Middle frontal gyrus (tissue), 1 donor: ENCODE data around the gene CPSF4.
A peak's percentile ranks its signal among the peaks of the same experiment; 100 is the strongest.

Source experiments
- DNase-seq: peaks from one replicate; pipeline ENCODE4 v3.0.0-alpha.2; 2015; ENCODE audit warnings: low spot score; ENCODE audit errors: extremely low spot score

The CPSF4 gene

GRCh38 chr7:99448855-99449254, 10.1 kb downstream of the CPSF4 start:
- no peak for DNase-seq

DNA sequence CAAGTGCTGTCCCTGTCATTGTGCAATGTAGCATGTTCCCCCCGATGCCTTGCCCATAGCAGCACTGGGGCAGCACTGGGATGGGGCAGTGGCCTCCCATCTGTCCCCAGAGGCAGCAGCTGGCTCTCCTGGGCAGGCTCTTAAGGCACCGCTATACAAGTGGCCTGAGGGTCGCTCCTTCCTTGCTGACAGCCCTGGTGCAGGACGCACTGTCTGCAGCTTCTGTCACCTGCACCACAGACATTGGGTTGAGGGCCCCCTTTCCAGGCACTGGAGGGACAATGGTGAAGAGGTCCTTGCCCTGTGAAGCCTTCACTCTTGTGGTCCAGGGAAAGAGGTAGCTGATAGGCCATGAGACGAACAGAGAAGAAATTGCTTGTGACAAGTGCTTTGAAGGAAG, 10.6 kb downstream of the CPSF4 start:
- no peak for DNase-seq

DNA sequence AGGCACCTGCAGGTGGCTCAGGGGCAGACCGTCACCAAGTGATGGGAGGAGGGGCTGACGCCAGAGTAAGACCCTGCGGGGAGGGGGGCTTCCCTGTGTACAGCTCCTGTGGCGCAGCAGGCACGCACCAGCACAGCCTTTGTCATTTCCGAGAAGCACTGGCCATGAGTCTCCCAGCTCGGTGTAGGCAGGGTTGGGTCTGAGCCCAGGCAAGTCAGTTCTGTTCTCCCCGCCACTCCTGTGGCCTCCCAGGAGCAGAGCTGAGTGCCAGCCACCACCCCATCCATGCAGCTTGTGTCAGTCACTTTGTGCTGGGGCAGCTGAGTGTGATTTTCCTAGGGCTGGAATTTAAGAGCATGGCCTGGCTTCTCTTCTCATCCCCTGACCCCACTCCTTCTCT, 13.2 kb downstream of the CPSF4 start:
- no peak for DNase-seq

- no peak for DNase-seq
Observed at GRCh38 chr7:99452541-99452940, 13.8 kb downstream of the CPSF4 start.

GRCh38 chr7:99453105-99453504, 14.4 kb downstream of the CPSF4 start:
- DNase-seq, result no peak

DNA sequence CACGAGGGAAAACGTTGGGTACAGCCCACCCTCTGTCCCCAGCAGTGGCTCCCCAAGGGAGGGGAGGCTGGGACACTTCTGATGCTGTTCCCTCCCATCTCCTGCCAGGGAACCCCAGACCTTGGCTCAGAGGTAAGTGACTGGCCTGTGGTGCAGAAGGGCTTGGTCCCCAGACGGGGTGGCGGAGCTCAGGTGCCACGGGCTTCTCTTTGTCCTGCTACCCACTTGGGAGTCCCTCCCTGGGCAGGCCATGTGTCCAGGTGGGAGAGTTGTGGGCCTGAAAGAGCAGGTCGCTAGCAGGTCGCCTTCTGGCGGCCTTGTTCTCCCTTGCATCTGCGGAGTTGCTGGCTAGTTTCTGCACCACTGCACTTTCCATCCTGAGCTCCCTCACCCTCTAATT, 17.1 kb downstream of the CPSF4 start:
- DNase-seq, result no peak

DNA sequence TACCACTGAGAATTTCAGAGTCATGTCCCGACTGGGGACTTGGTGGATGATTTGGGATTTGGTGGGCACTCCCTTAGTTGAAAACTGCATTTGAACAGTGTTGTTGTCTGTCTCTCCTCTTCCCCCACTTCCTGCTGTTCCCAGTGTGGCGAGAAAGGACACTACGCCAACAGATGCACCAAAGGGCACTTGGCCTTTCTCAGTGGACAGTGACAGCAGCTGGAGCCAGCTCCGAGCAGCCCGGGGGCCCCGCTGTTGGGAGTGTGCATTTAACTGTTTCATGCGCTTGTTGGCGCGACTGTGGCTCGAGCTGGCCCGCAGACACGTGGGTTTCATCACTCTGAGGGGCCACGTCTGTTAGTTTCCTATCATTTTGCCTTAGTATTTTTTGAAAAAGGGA, 17.5 kb downstream of the CPSF4 start:
- DNase-seq, result no peak

GRCh38 chr7:99457050-99457649, 18.4 kb downstream of the CPSF4 start:
- no peak for DNase-seq

GRCh38 chr7:99457650-99458493, 19.1 kb downstream of the CPSF4 start:
- DNase-seq, result no peak

DNA sequence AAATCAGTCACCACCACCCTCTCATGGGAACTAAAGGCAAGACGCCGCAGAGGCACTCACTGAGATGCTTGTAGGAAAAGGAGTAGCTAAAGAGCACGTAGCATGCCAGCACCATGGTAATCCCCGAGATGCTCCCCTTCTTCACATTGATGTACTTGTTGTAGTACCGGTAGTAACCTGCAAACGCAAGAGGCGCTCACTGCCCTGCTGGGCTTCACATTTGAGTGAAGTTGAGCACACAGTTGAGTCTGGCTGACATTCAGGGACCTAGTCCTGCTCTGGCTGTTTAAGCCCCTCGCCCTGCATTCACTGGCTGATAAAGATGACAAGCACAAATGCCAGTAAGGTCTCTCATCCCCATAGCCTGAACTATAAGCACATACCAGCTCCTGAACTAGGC, 20.3 kb downstream of the CPSF4 start:
- DNase-seq, result no peak

GRCh38 chr7:99460651-99461050, 21.9 kb downstream of the CPSF4 start:
- DNase-seq, result no peak

GRCh38 chr7:99461221-99461620, 22.5 kb downstream of the CPSF4 start:
- DNase-seq, result no peak

GRCh38 chr7:99465421-99465768, 26.7 kb downstream of the CPSF4 start:
- DNase-seq, result no peak

DNA sequence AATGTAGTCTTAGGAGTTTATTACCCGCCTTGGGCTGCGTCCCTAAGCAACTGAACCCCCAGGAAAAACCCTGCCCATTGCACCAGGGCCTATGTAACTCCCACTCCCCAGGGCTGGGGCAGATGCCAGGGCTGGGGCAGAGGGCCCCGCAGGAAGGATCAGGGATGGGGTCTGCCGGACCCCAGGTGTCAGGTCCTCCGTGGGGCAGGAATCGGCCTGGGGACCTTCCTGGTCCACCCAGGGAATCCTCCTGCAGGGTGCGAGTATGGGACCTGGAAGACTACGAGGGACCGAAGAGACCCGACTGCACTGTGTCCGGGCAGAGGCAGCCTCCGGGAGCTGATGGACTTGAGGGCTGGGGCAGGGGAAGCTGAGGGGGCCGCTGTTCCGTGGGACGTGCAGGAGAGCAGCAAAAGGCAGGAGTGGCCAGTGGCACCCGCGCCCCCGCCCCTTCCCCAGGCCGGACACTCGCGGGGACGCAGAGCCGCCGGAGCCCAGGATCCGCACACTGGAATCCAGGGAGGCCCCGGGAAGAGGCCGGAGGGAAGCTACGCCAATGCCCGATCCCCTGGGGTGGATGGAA, 29.7 kb downstream of the CPSF4 start:
- no peak for DNase-seq

- DNase-seq, result no peak
Observed at GRCh38 chr7:99469381-99470065, 30.8 kb downstream of the CPSF4 start.

DNA sequence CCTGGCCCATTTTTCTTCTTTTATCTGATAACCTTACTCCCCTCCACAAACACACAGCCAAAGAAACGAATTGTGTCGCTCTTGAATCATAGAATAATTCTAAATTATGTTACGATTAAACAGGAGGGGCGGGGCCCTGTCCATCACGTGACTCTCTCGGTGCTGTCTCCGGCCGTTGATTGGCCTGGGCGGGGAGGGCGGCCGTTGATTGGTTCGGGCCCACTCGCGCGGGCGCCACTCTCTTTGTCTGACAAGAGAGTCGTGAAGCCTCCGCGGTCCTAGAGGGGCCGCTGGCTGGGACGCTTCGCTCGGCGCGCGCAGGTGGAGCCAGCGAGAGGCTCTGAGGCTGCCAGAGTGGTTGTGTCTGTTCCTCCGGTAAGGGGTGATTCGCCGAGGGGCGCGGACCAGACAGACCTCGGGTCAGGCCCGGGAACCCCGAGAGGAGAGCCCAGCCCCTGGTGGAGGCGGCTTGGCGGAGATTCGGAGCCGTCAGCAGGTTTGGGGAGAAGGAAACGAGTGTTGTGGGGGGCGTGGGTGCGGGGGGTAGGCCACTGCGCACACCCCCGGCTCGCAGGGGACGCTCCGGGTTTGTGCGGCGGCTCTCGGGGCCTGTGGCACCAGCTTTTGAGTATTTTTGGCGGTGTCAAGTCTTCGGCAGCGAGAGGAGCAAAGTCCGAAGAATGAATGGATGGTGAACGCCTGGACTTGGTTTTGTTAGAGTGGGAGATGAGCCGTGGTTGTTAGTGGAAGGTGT, 34.0 kb downstream of the CPSF4 start, which contains the start of gene ZNF789:
Gene ZNF789, plus strand, starts transcription at position 330 of the 754 bp plus-strand sequence. CDS start 3,567 bp downstream, outside the sequence.
- DNase-seq, result peak; percentile 97

DNA sequence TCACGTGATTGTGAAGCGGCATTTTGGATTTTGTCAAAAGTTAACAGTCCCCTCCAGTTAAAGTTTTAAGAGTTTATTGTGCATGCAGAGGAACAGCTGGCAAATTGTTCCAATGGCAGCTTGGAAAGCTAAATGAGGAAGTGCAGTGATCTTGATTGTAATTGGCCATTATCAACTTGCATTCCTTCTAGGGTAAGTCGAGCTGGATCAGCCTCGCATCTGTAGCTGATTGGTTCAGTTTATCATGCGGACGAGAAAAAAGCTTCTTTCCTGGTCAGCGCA, 34.5 kb downstream of the CPSF4 start:
- DNase-seq, result no peak

DNA sequence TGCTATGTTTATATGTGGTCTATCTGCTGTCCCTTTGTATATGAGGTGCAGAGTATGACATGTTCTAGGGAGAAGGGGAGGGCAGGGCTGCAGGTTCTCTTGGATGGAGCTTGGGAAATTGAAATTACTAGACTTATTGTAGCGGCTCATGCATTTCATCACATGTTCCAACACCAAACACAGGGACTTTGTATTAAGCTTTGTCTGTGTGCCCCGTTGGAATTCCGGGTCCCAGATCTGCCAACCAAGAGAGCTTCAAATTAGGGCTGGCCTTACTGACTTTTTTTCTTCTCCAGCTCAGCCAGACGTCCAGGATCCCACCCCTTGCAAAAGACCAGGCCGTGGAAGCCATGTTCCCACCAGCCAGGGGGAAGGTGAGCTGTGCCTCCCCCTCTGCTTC, 37.4 kb downstream of the CPSF4 start:
- no peak for DNase-seq

- no peak for DNase-seq
Observed at GRCh38 chr7:99478464-99479440, 40.0 kb downstream of the CPSF4 start.

DNA sequence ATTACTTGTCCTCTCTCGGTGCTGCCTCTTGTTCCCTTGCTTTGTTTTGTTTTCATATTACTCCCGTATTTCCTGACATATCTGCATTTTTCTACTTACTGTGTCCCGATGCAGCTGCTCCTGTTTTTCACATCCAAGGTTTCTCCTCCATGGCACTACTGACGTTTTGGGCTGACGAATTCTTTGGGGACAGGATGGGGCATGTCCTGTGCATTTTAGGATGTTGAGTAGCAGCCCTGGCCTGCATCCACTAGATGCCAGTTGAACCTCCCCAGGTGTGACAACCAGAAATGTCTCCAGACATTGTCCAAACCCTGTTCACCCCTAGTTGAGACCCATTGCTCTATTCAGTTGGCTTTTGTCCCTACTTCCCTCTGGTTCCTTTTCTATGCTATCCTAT, 46.4 kb downstream of the CPSF4 start:
- no peak for DNase-seq
